Vagina (tissue), 2 donors: Measurements from ENCODE around the gene CACNA1D. TPM values are rescaled to one million over a fixed set of nuclear protein-coding genes. Genes with fewer than 3 reads are reported as not detected.
A peak's percentile ranks its signal among the peaks of the same experiment; 100 is the strongest.

Source experiments
- DNase-seq, 2 donors: peaks; one replicate each; pipeline ENCODE4 v3.0.0-alpha.2; 2017; ENCODE audit errors: extremely low spot score in 2 of 2
- H3K27ac ChIP-seq: fragments of 200-600 bp; sonication (generic); one replicate; pipeline ENCODE4 v1.5.1; 2019
- H3K27me3 ChIP-seq: fragments of 200-600 bp; sonication (generic); one replicate; pipeline ENCODE4 v1.5.1; 2019
- H3K36me3 ChIP-seq, 2 donors: fragments of 200-600 bp; sonication (generic); one replicate each; pipeline ENCODE4 v1.5.1; 2017 to 2019
- H3K4me1 ChIP-seq: fragments of 200-600 bp; sonication (generic); one replicate; pipeline ENCODE4 v1.5.1; 2019
- H3K4me3 ChIP-seq, 2 donors: fragments of 200-600 bp; sonication (generic); 1 replicate in 1 of 2; 2 replicates in 1 of 2; pipeline ENCODE4 v1.5.1; 2016 to 2019
- H3K9me3 ChIP-seq: fragments of 200-600 bp; sonication (generic); one replicate; pipeline ENCODE4 v1.5.1; 2019
- POLR2A ChIP-seq, 2 donors: fragments of 450-650 bp; IDR thresholded peaks; one replicate each; pipeline ENCODE4 v1.6.1; 2017; ENCODE audit warnings: antibody characterized with exemption in 2 of 2, mild to moderate bottlenecking in 2 of 2, moderate library complexity in 2 of 2
- POLR2AphosphoS5 ChIP-seq, 2 donors: sonication (generic); formaldehyde crosslinking; IDR thresholded peaks; one replicate each; pipeline ENCODE4 v1.9.0; 2017; ENCODE audit warnings: antibody characterized with exemption in 2 of 2, mild to moderate bottlenecking in 2 of 2, low read depth in 1 of 2; ENCODE audit not compliant: insufficient read depth in 1 of 2
- intact Hi-C: fragments of 100-400 bp; cut with DNase I; formaldehyde crosslinking; loops from one replicate; pipeline ENCODE4 v1.15.1; 2023
- total RNA-seq: library from RNA; depleted of rRNA; stranded (reverse); fragments of >200 nt; gene quantifications from one replicate; pipeline ENCODE4 v1.2.3, GENCODE V29; 2016
- TF ChIP-seq, protein P1 (sequence below), 3 experiments: fragments of 450-650 bp in 2 of 3; fragments of 200-600 bp in 1 of 3; sonication (generic) in 1 of 3; IDR thresholded peaks; one replicate each; pipeline ENCODE4 v1.5.1; 2017 to 2019; ENCODE audit warnings: antibody characterized with exemption in 3 of 3, mild to moderate bottlenecking in 2 of 3, moderate library complexity in 2 of 3

Gene CACNA1D
- total RNA-seq, 1 donor from 2014 or later = 0.74 TPM

GRCh38 chr3:53500165-53500777, 5.9 kb downstream of the CACNA1D start:
- no peaks in the 10 kb centered on the region for H3K27me3 ChIP-seq
- DNase-seq = peak in 1 of 2 donors; percentile 5
- H3K4me1 ChIP-seq = peaks cover 7% of the 10 kb centered on the region
- intact Hi-C loops = no loop called here
- H3K36me3 ChIP-seq = no peaks in the 10 kb centered on the region
- no peak overlapping the region for H3K4me3 ChIP-seq
- H3K27ac ChIP-seq = no peak overlapping the region
- TF ChIP-seq POLR2A (IDR thresholded peaks at IDR 0.05) = no peak
- no peak for TF ChIP-seq POLR2AphosphoS5 (IDR thresholded peaks at IDR 0.05; ENCODE audit: insufficient read depth in 1 of 2, low read depth in 1 of 2)
- TF ChIP-seq, protein P1, sequence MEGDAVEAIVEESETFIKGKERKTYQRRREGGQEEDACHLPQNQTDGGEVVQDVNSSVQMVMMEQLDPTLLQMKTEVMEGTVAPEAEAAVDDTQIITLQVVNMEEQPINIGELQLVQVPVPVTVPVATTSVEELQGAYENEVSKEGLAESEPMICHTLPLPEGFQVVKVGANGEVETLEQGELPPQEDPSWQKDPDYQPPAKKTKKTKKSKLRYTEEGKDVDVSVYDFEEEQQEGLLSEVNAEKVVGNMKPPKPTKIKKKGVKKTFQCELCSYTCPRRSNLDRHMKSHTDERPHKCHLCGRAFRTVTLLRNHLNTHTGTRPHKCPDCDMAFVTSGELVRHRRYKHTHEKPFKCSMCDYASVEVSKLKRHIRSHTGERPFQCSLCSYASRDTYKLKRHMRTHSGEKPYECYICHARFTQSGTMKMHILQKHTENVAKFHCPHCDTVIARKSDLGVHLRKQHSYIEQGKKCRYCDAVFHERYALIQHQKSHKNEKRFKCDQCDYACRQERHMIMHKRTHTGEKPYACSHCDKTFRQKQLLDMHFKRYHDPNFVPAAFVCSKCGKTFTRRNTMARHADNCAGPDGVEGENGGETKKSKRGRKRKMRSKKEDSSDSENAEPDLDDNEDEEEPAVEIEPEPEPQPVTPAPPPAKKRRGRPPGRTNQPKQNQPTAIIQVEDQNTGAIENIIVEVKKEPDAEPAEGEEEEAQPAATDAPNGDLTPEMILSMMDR (IDR thresholded peaks at IDR 0.05) = no peak
- no peaks in the 10 kb centered on the region for H3K9me3 ChIP-seq

- Histone ChIP-seq H3K27ac (no peak overlapping the region), H3K4me1 (no peaks in the 10 kb centered on the region), H3K36me3 (no peaks in the 10 kb centered on the region), H3K27me3 (no peaks in the 10 kb centered on the region), H3K4me3 (no peak overlapping the region), H3K9me3 (no peaks in the 10 kb centered on the region)
- no peak for DNase-seq
- TF ChIP-seq POLR2A (IDR thresholded peaks at IDR 0.05) (no peak), POLR2AphosphoS5 (IDR thresholded peaks at IDR 0.05; ENCODE audit: insufficient read depth in 1 of 2, low read depth in 1 of 2) (no peak)
- TF ChIP-seq, protein P1 (IDR thresholded peaks at IDR 0.05) = no peak
- intact Hi-C loops = no loop called here
Observed at GRCh38 chr3:53501178-53501577, 6.8 kb downstream of the CACNA1D start.

DNA sequence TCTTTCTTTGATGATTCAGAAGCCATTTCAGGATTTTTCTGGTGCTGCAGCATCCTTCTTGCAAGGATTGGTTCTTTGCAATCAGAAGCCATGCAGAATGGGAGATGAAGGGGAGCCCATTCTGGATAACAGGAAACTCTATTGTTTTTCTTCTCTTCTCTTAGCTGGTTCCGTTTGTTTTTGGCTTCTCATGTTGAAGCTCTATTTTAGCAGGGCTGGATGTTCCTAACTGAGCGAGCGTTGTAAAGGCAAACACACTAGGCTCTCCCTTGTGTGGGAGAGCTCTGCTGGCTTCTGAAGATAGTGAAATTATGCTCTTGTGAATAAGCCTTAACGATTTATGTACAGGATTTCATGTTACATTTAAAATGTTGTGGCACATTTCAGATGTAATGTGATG, 8.3 kb downstream of the CACNA1D start:
- TF ChIP-seq POLR2AphosphoS5 (IDR thresholded peaks at IDR 0.05; ENCODE audit: insufficient read depth in 1 of 2, low read depth in 1 of 2) = no peak
- TF ChIP-seq, protein P1 (IDR thresholded peaks at IDR 0.05) = no peak
- no peak for TF ChIP-seq POLR2A (IDR thresholded peaks at IDR 0.05)

GRCh38 chr3:53503195-53503594, 8.8 kb downstream of the CACNA1D start:
- no peaks in the 10 kb centered on the region for H3K27me3 ChIP-seq
- H3K27ac ChIP-seq = no peak overlapping the region
- DNase-seq = no peak
- TF ChIP-seq, protein P1 (IDR thresholded peaks at IDR 0.05) = no peak
- TF ChIP-seq POLR2A (IDR thresholded peaks at IDR 0.05) (no peak), POLR2AphosphoS5 (IDR thresholded peaks at IDR 0.05; ENCODE audit: insufficient read depth in 1 of 2, low read depth in 1 of 2) (no peak)
- H3K9me3 ChIP-seq = no peaks in the 10 kb centered on the region
- H3K36me3 ChIP-seq = no peaks in the 10 kb centered on the region
- intact Hi-C loops = no loop called here
- H3K4me1 ChIP-seq = no peaks in the 10 kb centered on the region
- H3K4me3 ChIP-seq = no peak overlapping the region

More for the DNA sequence above, 8.3 kb downstream of the CACNA1D start:
- Histone ChIP-seq H3K4me3 (no peak overlapping the region), H3K4me1 (no peaks in the 10 kb centered on the region), H3K27me3 (no peaks in the 10 kb centered on the region), H3K27ac (no peak overlapping the region), H3K9me3 (no peaks in the 10 kb centered on the region), H3K36me3 (no peaks in the 10 kb centered on the region)
- intact Hi-C loops = no loop called here
- no peak for DNase-seq

DNA sequence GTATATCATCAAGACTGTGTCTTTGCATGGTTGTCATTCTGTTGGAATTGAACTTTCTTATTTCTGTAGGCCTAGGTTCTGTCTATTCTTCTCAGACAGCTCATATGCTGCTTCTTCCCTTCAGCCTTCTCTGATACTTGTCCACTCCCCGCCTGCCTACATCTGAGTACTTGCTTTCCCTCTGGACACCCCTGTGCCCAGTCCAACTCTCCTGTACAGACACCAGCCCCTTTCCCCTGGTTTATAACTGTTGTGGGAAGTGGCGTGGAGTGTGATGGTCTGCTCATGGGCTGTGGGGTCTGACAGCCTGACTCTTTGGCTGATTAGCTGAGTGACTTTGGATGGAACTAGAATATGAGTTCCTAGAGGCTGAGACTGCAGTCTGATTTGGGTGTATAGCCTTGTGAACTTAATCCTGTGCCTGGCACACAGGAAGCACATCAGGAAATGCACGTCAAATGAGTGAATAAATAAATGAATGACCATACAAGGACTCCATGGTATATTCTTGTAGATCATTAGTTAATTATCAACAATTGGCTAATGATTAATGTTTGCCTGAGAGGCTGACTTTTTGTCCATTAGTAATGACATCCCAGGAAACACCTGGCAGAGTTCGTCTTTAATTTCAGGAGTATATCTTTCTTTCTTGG, 11.8 kb downstream of the CACNA1D start:
- H3K36me3 ChIP-seq = no peaks in the 10 kb centered on the region
- no peaks in the 10 kb centered on the region for H3K27me3 ChIP-seq
- H3K4me1 ChIP-seq = no peaks in the 10 kb centered on the region
- no peak overlapping the region for H3K27ac ChIP-seq
- no peak overlapping the region for H3K4me3 ChIP-seq
- H3K9me3 ChIP-seq = no peaks in the 10 kb centered on the region
- DNase-seq = peak in 1 of 2 donors; percentile 70
- intact Hi-C loops = no loop called here
- TF ChIP-seq POLR2A (IDR thresholded peaks at IDR 0.05) (no peak), POLR2AphosphoS5 (IDR thresholded peaks at IDR 0.05; ENCODE audit: insufficient read depth in 1 of 2, low read depth in 1 of 2) (no peak)
- TF ChIP-seq, protein P1 (IDR thresholded peaks at IDR 0.05) = no peak
